IMR-90 (cell line): ENCODE results near the gene ZFPM1. TPM values are rescaled to one million over a fixed set of nuclear protein-coding genes. Genes with fewer than 3 reads are reported as not detected.

Source experiments
- ATAC-seq: fragments of 200-7000 bp; cut with Tn5 transposase; 2 replicates; pipeline ENCODE4 v1.9.1; 2020; ENCODE audit warnings: low read depth, mild to moderate bottlenecking, moderate library complexity
- BruUV-seq: library from RNA; stranded (reverse); fragments of 400-500 nt; replicated peaks from 2 replicates; lab custom pipeline; 2021; lab: Mats Ljungman, UMichigan
- CTCF ChIA-PET: fragments of 300-600 bp; formaldehyde crosslinking; extraction: SDS; loops from one replicate; lab custom pipeline; 2021; ENCODE audit warnings: antibody characterized with exemption; lab: Yijun Ruan, JAX
- POLR2A ChIA-PET: fragments of 300-600 bp; sonication (Branson Sonifier 250); formaldehyde crosslinking; loops from one replicate; lab custom pipeline; 2022; ENCODE audit warnings: antibody characterized with exemption; ENCODE audit not compliant: unreplicated experiment; lab: Charles Lee
- DNase-seq: peaks from one replicate; pipeline ENCODE4 v3.0.0; 2013
- H2AFZ ChIP-seq: replicated peaks from 2 replicates; pipeline ENCODE3; 2013; ENCODE audit warnings: low read length, mild to moderate bottlenecking; ENCODE audit not compliant: poor library complexity
- H2AK5ac ChIP-seq: 2 replicates; pipeline ENCODE4 v1.6.1; 2013; ENCODE audit warnings: low read depth, low read length, inconsistent platforms
- H2AK9ac ChIP-seq: replicated peaks from 2 replicates; pipeline ENCODE3; 2013; ENCODE audit warnings: mild to moderate bottlenecking, low read depth, low read length, moderate library complexity; ENCODE audit not compliant: poor library complexity
- H2BK120ac ChIP-seq: 2 replicates; pipeline ENCODE4 v1.6.1; 2013; ENCODE audit warnings: low read depth, low read length, inconsistent platforms
- H2BK15ac ChIP-seq: 3 replicates; pipeline ENCODE4 v1.6.1; 2013; ENCODE audit warnings: low read depth, low read length, inconsistent platforms
- H2BK20ac ChIP-seq: 2 replicates; pipeline ENCODE4 v1.6.1; 2013; ENCODE audit warnings: low read depth, mild to moderate bottlenecking, inconsistent platforms, low read length, moderate library complexity
- H2BK5ac ChIP-seq: 2 replicates; pipeline ENCODE4 v1.6.1; 2013; ENCODE audit warnings: mild to moderate bottlenecking, low read depth, low read length, inconsistent platforms; ENCODE audit not compliant: poor library complexity, severe bottlenecking
- H3K14ac ChIP-seq: replicated peaks from 2 replicates; pipeline ENCODE4 v1.6.1; 2013; ENCODE audit warnings: low read depth, low read length, inconsistent platforms
- H3K18ac ChIP-seq: 2 replicates; pipeline ENCODE4 v1.6.1; 2013; ENCODE audit warnings: low read depth, low read length, control low read depth
- H3K23ac ChIP-seq: 2 replicates; pipeline ENCODE4 v1.6.1; 2013; ENCODE audit warnings: low read depth, low read length, inconsistent platforms
- H3K27ac ChIP-seq: 2 replicates; pipeline ENCODE4 v1.5.1; 2013; ENCODE audit warnings: mild to moderate bottlenecking, control low read depth, low read length; ENCODE audit not compliant: insufficient read depth
- H3K27me3 ChIP-seq: 2 replicates; pipeline ENCODE4 v1.6.1; 2013; ENCODE audit warnings: low read length; ENCODE audit not compliant: control insufficient read depth, insufficient read depth
- H3K36me3 ChIP-seq: 2 replicates; pipeline ENCODE4 v1.6.1; 2013; ENCODE audit warnings: low read length, mixed read lengths; ENCODE audit not compliant: control insufficient read depth, insufficient read depth
- H3K4ac ChIP-seq: 2 replicates; pipeline ENCODE4 v1.6.1; 2013; ENCODE audit warnings: low read depth, low read length, inconsistent platforms
- H3K4me1 ChIP-seq: 2 replicates; pipeline ENCODE4 v1.6.1; 2013; ENCODE audit warnings: low read length, mixed read lengths; ENCODE audit not compliant: control insufficient read depth, insufficient read depth
- H3K4me2 ChIP-seq: 2 replicates; pipeline ENCODE4 v1.6.1; 2013; ENCODE audit warnings: low read depth, mild to moderate bottlenecking, control low read depth, low read length, moderate library complexity
- H3K4me3 ChIP-seq: 2 replicates; pipeline ENCODE4 v1.5.1; 2013; ENCODE audit warnings: low read depth, mild to moderate bottlenecking, control low read depth, low read length, moderate library complexity; ENCODE audit not compliant: insufficient read depth
- H3K56ac ChIP-seq: 2 replicates; pipeline ENCODE4 v1.6.1; 2013; ENCODE audit warnings: low read length, inconsistent platforms; ENCODE audit not compliant: insufficient read depth; ENCODE audit errors: extremely low read depth
- H3K79me1 ChIP-seq, 2 experiments: 2 replicates each; pipeline ENCODE4 v1.6.1; 2013; ENCODE audit warnings: low read length in 2 of 2, inconsistent platforms in 1 of 2, low read depth in 1 of 2
- H3K9ac ChIP-seq: 2 replicates; pipeline ENCODE4 v1.6.1; 2013; ENCODE audit warnings: low read depth, low read length, control low read depth
- H3K9me1 ChIP-seq: 2 replicates; pipeline ENCODE4 v1.6.1; 2013; ENCODE audit warnings: low read length, inconsistent platforms; ENCODE audit not compliant: insufficient read depth
- H3K9me3 ChIP-seq: 2 replicates; pipeline ENCODE4 v1.6.1; 2013; ENCODE audit warnings: low read length; ENCODE audit not compliant: control insufficient read depth, insufficient read depth
- H4K20me1 ChIP-seq: 2 replicates; pipeline ENCODE4 v1.6.1; 2013; ENCODE audit warnings: low read length, inconsistent platforms; ENCODE audit not compliant: insufficient read depth
- H4K5ac ChIP-seq: 2 replicates; pipeline ENCODE4 v1.6.1; 2013; ENCODE audit warnings: mild to moderate bottlenecking, low read depth, low read length, control low read depth
- H4K8ac ChIP-seq, 2 experiments: 2 replicates each; pipeline ENCODE4 v1.6.1; 2013; ENCODE audit warnings: low read depth in 2 of 2, low read length in 2 of 2, control low read depth in 1 of 2, inconsistent platforms in 1 of 2
- H4K91ac ChIP-seq: 2 replicates; pipeline ENCODE4 v1.6.1; 2013; ENCODE audit warnings: low read depth, low read length, inconsistent platforms; ENCODE audit not compliant: insufficient read depth
- NFE2L2 ChIP-seq: fragments of 150-350 bp; IDR thresholded peaks from 2 replicates; pipeline ENCODE4 v1.6.1; 2016; ENCODE audit warnings: low read depth, mild to moderate bottlenecking, low read length
- RAD21 ChIP-seq: IDR thresholded peaks from 2 replicates; pipeline ENCODE4 v1.6.1; 2012; ENCODE audit warnings: low read length, improper control_type of control experiment
- WGBS, 2 experiments: methylation state at CpG; one replicate each; pipeline versions ENCODE4 v1.1.5 to v1.1.7; 2013; ENCODE audit warnings: missing lambda C conversion rate in 2 of 2; ENCODE audit not compliant: insufficient read length in 1 of 2; ENCODE audit errors: extremely low coverage in 2 of 2; 5-methylcytosine and 5-hydroxymethylcytosine counted together
- dilution Hi-C: fragments of 300-500 bp; cut with HindIII; formaldehyde crosslinking; loops from one replicate; pipeline ENCODE4 v1.14.3; 2018; ENCODE audit warnings: low sequenced_read_pairs; ENCODE audit not compliant: unreplicated experiment
- in situ Hi-C: fragments of 300-500 bp; cut with MboI; formaldehyde crosslinking; loops from 3 replicates; pipeline ENCODE4 v1.14.3; 2019; ENCODE audit warnings: low sequenced_read_pairs, inconsistent platforms, mixed read lengths
- intact Hi-C: fragments of 100-400 bp; cut with micrococcal nuclease; formaldehyde crosslinking; loops from 2 replicates; pipeline ENCODE4 v1.10.0; 2022
- polyA plus RNA-seq, 3 experiments: library from polyadenylated mRNA; depleted of rRNA; stranded (reverse); fragments of >200 nt; gene quantifications; 2 replicates each; pipeline ENCODE4 v1.2.3, GENCODE V29; 2012; ENCODE audit warnings: low replicate concordance in 1 of 3
- total RNA-seq: library from RNA; depleted of rRNA; stranded (reverse); fragments of >200 nt; gene quantifications from 2 replicates; pipeline ENCODE4 v1.2.3, GENCODE V29; 2012
- TF ChIP-seq, protein P1 (sequence below): fragments of 150-350 bp; IDR thresholded peaks from 2 replicates; pipeline ENCODE4 v1.6.1; 2016; ENCODE audit warnings: low read depth, mild to moderate bottlenecking, low read length, moderate library complexity, borderline replicate concordance

The ZFPM1 gene
- total and polyA plus RNA-seq, 2 of the 4 experiments (the other 2 are of a cell fraction), result 0.36 to 1.1 TPM

DNA sequence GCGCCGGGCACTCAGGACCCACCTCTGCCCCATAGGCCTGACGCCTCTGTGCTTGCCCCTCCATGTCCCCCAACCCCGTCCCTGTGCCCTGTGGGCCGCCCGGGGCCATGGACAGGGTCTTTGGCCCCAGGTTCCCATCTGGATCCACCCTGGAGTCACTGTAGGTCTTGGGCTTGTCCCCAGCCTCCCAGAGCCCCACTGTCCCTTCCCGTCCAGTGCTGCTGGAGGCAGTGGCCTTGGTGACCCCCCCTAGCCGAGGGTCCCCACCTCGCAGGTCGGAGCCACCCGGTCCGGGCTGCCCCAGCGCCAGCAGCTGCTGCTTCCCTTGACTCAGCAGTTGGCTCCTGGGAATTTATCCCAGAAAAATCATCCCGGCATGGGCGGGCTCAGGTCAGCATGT is 49.3 kb downstream of the ZFPM1 start:
- Histone ChIP-seq H3K36me3 (peaks cover 4% of the 10 kb centered on the region), H2BK15ac (no peak overlapping the region), H4K91ac (no peak overlapping the region), H3K18ac (no peak overlapping the region), H2BK20ac (no peak overlapping the region), H4K5ac (no peak overlapping the region), H2AK9ac (peak overlapping the region; percentile 70), H3K79me1 (no peaks in the 10 kb centered on the region), H3K4ac (no peak overlapping the region), H3K9me3 (no peaks in the 10 kb centered on the region), H2BK5ac (no peak overlapping the region), H4K8ac (no peak overlapping the region), H3K4me3 (no peak overlapping the region), H3K27me3 (no peaks in the 10 kb centered on the region), H3K9ac (no peak overlapping the region), H2AFZ (no peak overlapping the region), H4K20me1 (peaks cover 7% of the 10 kb centered on the region), H2AK5ac (no peak overlapping the region), H3K27ac (no peak overlapping the region), H3K9me1 (no peaks in the 10 kb centered on the region), H3K56ac (no peak overlapping the region), H3K4me1 (no peaks in the 10 kb centered on the region), H2BK120ac (no peak overlapping the region), H3K14ac (no peak overlapping the region), H3K4me2 (no peak overlapping the region), H3K23ac (no peak overlapping the region)
- ChIA-PET POLR2A (no interaction called here), CTCF (no interaction called here)
- no peak for ATAC-seq
- BruUV-seq, result no TSS peak
- DNase-seq, result no peak
- intact Hi-C loops, result loop anchor here (2.0 kb wide), 1 partner anchor 48 kb away; no protein-coding TSS in a partner anchor
- no peak for TF ChIP-seq NFE2L2
- TF ChIP-seq RAD21, result no peak
- TF ChIP-seq, protein P1, sequence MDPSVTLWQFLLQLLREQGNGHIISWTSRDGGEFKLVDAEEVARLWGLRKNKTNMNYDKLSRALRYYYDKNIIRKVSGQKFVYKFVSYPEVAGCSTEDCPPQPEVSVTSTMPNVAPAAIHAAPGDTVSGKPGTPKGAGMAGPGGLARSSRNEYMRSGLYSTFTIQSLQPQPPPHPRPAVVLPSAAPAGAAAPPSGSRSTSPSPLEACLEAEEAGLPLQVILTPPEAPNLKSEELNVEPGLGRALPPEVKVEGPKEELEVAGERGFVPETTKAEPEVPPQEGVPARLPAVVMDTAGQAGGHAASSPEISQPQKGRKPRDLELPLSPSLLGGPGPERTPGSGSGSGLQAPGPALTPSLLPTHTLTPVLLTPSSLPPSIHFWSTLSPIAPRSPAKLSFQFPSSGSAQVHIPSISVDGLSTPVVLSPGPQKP, result no peak
- in situ Hi-C loops, result no loop called here
- dilution Hi-C loops, result no loop called here
- 90% methylated on average over 10 of the region's 15 CpGs; no CpG with 5 or more reads in 1 of the 2 experiments for WGBS, 2 experiments
